Activated naive CD4-positive, alpha-beta T cell treated with anti-CD3 and anti-CD28 coated beads, Interleukin-2, amount 50 U/mL, for 24 hours (primary cell): Measurements from ENCODE around the gene MRPL21.

Experiments
- H3K27ac Mint-ChIP-seq: one replicate; pipeline ENCODE4 v1.8.0; 2021; ENCODE audit warnings: mild to moderate bottlenecking, mixed read lengths
- H3K27me3 Mint-ChIP-seq: one replicate; pipeline ENCODE4 v1.8.0; 2021; ENCODE audit warnings: mixed read lengths
- H3K36me3 Mint-ChIP-seq: one replicate; pipeline ENCODE4 v1.8.0; 2021; ENCODE audit warnings: mixed read lengths
- H3K4me1 Mint-ChIP-seq: one replicate; pipeline ENCODE4 v1.8.0; 2021; ENCODE audit warnings: mixed read lengths
- H3K4me3 Mint-ChIP-seq: one replicate; pipeline ENCODE4 v1.8.0; 2021; ENCODE audit warnings: mild to moderate bottlenecking, mixed read lengths
- H3K9me3 Mint-ChIP-seq: one replicate; pipeline ENCODE4 v1.8.0; 2021; ENCODE audit warnings: mixed read lengths

The MRPL21 gene

DNA sequence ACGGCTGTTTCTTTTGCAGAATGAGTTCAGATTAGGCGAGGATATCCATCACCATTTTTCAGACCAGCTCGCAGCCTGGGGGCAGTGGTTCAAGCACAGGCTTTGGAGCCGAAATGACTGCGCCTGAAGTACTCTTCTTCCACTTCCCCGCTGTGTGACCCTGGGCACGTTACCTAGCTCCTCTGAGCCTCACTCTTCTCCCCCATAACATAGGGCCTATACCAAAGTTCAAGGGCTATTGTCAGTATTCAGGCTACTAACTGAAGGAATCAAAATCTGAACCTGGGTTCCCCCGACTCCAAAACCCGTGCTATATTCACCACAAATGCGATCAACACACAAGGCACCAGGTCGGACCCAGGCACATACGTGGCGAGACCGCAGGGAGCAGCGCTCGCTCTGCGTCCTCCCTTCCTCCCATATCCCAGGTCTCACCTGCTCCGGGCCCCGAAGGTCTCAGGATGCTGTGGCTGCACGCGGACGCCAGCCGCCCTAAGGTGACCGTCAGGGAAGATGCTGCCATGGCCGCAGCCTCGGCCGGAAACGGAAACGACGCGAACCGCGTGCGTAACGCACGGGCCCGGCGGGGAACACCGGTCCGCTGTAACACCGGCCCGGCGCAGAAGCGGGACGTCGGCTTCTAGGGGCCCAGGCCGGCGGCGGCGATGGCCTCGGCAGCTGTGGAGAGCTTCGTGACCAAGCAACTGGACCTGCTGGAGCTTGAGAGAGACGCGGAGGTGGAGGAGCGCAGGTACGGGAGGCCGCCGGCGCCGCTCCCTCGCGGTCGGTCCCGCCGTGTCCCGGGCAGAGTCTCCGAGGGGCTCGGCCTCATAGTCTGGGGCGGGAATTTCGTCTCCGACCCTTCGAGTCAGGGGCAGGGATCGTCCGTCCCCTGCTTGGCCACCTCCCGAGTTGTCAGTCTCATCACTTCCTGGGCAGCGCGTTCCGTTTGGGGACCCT lies at the start of gene MRPL21, which contains the start of gene IGHMBP2:
MRPL21 (minus strand) TSS at position 545 of the 960 bp plus-strand sequence; CDS start at position 523, 22 bp downstream.
IGHMBP2 (plus strand) TSS at position 604 of the 960 bp plus-strand sequence; CDS start at position 666, 62 bp downstream.
- Mint-ChIP-seq H3K27ac (peak within 1 kb of the TSS; percentile 92), H3K4me1 (peaks cover 38% of the 10 kb centered on the region), H3K4me3 (peak within 1 kb of the TSS; percentile 95), H3K27me3 (no peaks in the 10 kb centered on the region), H3K36me3 (peaks cover 8% of the 10 kb centered on the region), H3K9me3 (no peaks in the 10 kb centered on the region)

DNA sequence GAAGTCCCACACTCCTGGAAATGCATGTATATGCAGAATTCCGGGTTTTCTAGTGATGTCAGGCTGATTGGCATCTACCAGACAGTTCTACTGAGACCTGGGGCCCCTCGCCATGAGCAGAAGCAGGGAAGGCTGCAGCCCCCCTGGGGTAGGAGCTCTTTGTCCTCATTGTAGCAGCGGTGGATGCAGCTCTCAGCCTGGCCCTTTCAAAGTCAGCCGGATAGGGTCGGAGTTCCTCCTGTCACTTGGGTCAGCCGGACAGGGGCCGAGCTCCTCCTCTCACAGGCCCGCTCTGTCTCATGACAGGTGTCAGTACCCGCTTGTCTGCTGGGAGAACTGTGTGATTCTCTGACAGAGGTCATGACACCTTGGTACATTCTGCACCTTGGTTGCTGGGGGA lies 47.1 kb upstream of the MRPL21 start:
- Mint-ChIP-seq H3K4me3 (no peak overlapping the region), H3K27me3 (no peaks in the 10 kb centered on the region), H3K36me3 (no peaks in the 10 kb centered on the region), H3K4me1 (no peaks in the 10 kb centered on the region), H3K27ac (no peak overlapping the region), H3K9me3 (no peaks in the 10 kb centered on the region)

DNA sequence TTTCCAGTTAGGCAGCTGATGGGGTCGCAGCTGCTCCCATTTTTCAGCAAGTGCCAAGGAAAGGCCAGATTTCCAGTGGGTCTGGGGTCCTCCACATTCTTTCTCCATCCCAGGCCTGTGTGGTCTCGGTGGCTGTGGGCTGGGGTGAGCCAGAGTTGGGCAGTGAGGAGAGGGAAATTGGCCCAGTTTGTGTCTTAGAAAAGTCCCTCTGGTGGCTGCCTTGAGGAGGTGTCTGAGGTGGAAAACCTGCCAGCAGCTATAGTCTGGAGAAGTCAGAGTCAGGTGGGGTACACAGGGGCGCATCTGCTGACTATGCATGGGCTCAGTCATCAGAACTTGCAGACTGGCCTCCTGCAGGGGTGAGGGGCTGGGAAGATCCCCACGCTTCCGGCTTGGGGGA lies 46.6 kb upstream of the MRPL21 start:
- H3K9me3 Mint-ChIP-seq, result no peaks in the 10 kb centered on the region
- no peaks in the 10 kb centered on the region for H3K36me3 Mint-ChIP-seq
- H3K4me1 Mint-ChIP-seq, result no peaks in the 10 kb centered on the region
- H3K27ac Mint-ChIP-seq, result no peak overlapping the region
- H3K4me3 Mint-ChIP-seq, result no peak overlapping the region
- no peaks in the 10 kb centered on the region for H3K27me3 Mint-ChIP-seq

DNA sequence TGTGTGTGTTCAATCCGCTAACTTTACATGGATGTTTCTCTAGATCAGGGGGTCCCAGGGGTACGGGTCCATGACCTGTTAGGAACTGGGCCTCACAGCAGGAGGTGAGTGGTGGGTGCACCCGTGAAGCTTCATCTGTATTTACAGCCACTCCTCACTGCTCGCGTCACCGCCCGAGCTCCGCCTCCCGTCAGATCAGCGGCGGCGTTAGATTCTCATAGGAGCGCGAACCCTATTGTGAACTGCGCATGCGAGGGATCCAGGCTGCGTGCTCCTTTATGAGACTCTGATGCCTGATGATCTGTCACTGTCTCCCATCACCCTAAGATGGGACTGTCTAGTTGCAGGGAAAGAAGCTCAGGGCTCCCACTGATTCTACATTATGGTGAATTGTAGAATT lies 45.3 kb upstream of the MRPL21 start:
- no peak overlapping the region for H3K27ac Mint-ChIP-seq
- no peak overlapping the region for H3K4me3 Mint-ChIP-seq
- no peaks in the 10 kb centered on the region for H3K36me3 Mint-ChIP-seq
- H3K27me3 Mint-ChIP-seq, result no peaks in the 10 kb centered on the region
- no peaks in the 10 kb centered on the region for H3K9me3 Mint-ChIP-seq
- H3K4me1 Mint-ChIP-seq, result no peaks in the 10 kb centered on the region

DNA sequence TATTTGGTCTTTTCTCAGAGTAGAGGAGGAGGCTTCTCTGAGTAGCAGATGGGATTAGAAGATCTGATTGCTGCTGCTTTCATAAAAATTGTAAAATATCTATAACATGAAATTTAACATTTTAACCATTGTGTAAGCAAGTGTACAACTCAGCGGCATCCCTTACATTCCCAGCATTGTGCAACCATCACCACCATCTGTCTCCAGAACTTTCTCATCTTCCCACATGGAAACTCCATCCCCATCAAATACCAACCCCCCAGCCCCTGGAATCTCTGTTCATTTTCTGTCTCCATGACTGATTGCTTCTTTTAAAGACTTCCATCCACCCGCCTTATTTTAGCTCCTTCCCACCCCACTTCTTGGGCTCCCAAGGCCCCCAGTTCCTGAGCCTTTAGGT lies 44.9 kb upstream of the MRPL21 start:
- Mint-ChIP-seq H3K36me3 (no peaks in the 10 kb centered on the region), H3K4me3 (no peak overlapping the region), H3K27me3 (no peaks in the 10 kb centered on the region), H3K4me1 (no peaks in the 10 kb centered on the region), H3K27ac (no peak overlapping the region), H3K9me3 (no peaks in the 10 kb centered on the region)

DNA sequence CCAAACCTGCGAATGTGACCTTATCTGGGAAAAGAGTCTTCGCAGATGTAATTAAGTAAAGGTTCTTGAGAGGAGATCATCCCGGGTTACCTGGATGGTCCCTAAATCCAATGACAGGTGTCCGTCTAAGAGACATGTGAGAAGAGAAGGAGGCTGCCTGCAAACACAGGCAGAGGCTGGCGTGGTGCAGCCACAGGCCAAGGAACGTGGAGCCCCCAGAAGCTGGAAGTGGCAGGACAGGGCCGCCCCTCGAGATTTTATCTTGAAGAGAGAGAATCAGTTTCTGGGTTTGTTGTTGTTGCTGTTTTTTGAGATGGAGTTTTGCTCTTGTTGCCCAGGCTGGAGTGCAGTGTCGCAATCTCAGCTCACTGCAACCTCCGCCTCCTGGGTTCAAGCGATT lies 43.5 kb upstream of the MRPL21 start:
- H3K27ac Mint-ChIP-seq, result no peak overlapping the region
- H3K4me3 Mint-ChIP-seq, result no peak overlapping the region

DNA sequence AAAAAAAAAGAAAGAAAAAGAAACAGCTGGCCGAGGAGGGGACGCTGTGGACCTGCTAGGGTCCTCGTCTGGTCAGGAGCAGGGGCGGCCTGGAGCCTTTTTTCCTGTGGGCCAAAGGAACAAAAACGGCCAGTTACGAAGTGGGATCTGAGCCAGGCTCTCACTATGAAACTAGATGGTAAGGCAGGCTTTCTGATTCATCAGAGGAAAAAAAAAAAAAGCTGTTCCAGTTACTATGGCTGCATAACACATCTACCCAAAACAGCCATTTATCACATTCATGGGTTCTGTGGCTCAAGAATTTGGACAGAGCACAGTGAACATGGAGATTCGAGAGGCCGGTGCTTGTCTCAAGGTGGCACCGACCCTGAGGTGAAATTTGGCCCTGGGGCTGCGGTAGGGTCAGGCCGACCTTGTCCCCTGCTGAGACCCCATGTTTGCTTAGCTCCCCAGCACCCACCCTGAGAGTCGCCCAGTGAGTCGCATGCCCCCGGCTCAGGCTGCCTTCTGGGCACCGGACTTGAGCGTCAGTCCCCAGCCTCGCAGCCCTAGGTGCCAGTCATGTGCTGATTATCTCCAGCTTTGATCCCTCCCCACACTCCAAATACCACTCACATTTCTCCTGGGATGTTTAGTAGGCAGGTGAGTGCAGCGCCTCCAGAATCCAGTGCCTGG lies 42.9 kb upstream of the MRPL21 start:
- no peaks in the 10 kb centered on the region for H3K4me1 Mint-ChIP-seq
- no peak overlapping the region for H3K27ac Mint-ChIP-seq
- no peaks in the 10 kb centered on the region for H3K27me3 Mint-ChIP-seq
- H3K4me3 Mint-ChIP-seq, result no peak overlapping the region
- no peaks in the 10 kb centered on the region for H3K36me3 Mint-ChIP-seq
- H3K9me3 Mint-ChIP-seq, result no peaks in the 10 kb centered on the region

More for the DNA sequence above, 43.5 kb upstream of the MRPL21 start:
- Mint-ChIP-seq H3K27me3 (no peaks in the 10 kb centered on the region), H3K36me3 (no peaks in the 10 kb centered on the region), H3K4me1 (no peaks in the 10 kb centered on the region), H3K9me3 (no peaks in the 10 kb centered on the region)

DNA sequence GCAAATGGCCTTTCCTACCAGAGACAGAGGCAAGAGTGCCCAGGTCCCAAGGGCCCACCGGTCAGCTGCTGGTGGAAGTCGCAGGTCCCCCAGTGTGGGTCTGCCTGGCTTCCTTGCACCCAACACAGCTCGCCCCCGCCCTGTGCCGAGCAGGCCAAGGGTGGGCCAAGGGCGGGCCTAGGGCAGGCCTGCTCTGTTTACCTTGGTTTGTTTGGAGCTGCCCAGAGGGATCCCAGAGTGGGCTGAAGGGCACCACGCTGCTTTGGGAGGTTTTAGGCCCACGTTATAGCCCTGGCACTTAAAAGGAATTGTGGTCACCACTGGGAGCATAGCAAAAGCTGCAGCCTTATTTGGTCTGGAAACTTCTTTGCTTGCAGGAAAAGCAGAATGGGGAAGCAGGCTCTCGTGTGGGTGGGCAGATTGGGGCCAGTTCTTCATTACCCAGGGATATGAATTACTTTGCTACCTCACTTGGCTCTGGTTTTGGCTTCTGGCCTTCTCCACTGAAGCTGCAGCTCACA lies 39.2 kb upstream of the MRPL21 start:
- Mint-ChIP-seq H3K36me3 (peaks cover 2% of the 10 kb centered on the region), H3K4me1 (no peaks in the 10 kb centered on the region), H3K27ac (no peak overlapping the region), H3K9me3 (no peaks in the 10 kb centered on the region), H3K4me3 (no peak overlapping the region), H3K27me3 (no peaks in the 10 kb centered on the region)

DNA sequence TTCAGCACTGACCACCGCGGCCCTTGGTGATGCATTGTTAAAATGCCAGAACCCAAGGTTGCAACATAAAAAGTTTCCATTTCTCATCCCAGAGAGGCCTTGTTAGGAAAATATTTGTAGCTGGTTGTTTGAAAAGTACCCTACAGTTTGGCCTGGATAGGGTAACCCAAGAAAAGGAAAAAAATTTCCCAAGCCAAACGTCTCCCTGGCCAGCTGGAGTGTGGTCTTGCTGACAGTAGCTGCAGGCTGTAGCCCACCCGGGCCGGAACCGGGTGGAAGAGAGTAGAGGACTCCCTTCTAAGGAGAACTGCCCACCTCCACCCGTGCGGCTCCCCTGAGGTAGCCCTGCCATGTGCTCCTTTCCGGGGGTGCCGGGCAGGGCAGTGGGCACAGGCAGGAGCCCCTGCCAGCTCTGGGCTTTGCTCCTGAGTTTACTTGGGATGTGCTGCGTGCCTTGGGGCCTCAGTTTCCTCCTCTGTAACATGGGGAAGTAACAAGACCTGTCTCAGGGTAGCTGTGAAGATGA lies 38.5 kb upstream of the MRPL21 start:
- peaks cover 2% of the 10 kb centered on the region for H3K36me3 Mint-ChIP-seq
- H3K27me3 Mint-ChIP-seq, result no peaks in the 10 kb centered on the region
- no peaks in the 10 kb centered on the region for H3K9me3 Mint-ChIP-seq
- H3K4me1 Mint-ChIP-seq, result no peaks in the 10 kb centered on the region
- H3K27ac Mint-ChIP-seq, result no peak overlapping the region
- no peak overlapping the region for H3K4me3 Mint-ChIP-seq

DNA sequence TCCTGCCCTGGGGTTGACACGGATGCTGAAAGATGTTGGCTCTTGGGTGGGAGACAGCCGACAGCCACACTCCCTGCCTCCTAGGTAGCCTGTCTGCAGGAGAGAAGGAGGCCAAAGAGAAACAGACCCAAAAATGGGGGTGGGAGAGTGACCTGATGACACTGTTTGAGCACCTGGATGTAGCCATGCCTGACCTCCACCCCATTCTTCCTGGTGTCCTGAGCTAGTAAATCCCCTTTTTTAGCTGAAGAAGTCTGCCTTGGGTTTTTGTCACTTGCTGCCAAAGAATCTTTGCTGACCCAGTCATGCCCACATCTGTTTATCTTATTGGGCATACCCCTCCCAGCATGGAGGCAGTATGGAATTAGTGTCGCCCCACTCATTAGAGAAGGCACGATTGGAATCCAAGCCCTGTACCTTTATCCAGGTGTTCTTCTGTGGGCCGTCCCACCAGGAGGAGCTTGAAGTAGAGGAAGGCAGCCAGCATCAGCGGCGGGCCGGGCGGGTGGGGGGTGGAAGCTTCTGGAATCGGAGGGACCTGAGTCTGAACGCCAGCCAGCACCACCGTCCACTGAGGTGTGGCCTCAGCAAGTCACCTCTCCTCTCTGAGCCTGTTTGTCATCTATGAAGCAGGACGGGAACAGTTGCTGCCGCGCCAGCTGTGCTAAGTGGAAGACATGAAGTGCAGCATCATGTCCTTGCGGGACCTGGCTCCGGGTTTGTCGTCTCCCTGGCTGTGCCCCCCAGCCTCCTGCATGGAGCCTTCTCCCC lies 37.9 kb upstream of the MRPL21 start:
- Mint-ChIP-seq H3K36me3 (peaks cover 2% of the 10 kb centered on the region), H3K27me3 (no peaks in the 10 kb centered on the region), H3K9me3 (no peaks in the 10 kb centered on the region), H3K4me1 (no peaks in the 10 kb centered on the region), H3K4me3 (no peak overlapping the region), H3K27ac (no peak overlapping the region)

DNA sequence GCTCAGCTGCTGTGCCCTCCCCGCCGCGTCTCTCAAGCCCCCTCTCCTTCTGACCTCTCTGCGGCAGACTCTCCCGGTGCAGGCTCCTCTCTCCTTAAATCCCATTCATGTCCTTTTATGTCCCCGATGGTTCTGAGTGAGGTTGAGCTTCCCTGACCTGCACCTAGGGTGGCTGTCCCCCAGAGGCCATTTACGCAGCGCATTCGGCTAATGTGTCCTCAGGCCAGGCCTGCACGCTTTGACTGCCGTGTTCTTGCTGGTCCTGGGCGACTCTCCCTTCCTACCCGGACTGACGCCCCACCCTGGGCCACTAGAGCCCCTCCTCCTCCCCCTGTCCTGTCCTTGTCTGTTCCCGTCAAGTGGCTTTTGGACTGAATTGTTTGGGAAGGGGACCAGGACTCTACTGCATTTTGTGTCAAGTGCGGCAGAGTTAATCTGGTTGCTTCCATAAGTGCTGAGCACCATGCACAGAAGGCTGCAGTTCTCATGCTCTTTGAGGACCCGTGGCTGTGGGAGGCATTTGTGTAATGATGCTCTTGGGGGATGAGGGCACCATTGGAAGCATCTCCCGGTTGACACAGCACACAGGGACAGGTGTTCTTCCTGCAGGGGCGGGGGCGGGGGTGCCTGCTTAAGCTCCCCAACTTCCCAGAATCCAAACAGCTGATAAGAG lies 37.2 kb upstream of the MRPL21 start:
- H3K27ac Mint-ChIP-seq, result no peak overlapping the region
- H3K9me3 Mint-ChIP-seq, result no peaks in the 10 kb centered on the region

DNA sequence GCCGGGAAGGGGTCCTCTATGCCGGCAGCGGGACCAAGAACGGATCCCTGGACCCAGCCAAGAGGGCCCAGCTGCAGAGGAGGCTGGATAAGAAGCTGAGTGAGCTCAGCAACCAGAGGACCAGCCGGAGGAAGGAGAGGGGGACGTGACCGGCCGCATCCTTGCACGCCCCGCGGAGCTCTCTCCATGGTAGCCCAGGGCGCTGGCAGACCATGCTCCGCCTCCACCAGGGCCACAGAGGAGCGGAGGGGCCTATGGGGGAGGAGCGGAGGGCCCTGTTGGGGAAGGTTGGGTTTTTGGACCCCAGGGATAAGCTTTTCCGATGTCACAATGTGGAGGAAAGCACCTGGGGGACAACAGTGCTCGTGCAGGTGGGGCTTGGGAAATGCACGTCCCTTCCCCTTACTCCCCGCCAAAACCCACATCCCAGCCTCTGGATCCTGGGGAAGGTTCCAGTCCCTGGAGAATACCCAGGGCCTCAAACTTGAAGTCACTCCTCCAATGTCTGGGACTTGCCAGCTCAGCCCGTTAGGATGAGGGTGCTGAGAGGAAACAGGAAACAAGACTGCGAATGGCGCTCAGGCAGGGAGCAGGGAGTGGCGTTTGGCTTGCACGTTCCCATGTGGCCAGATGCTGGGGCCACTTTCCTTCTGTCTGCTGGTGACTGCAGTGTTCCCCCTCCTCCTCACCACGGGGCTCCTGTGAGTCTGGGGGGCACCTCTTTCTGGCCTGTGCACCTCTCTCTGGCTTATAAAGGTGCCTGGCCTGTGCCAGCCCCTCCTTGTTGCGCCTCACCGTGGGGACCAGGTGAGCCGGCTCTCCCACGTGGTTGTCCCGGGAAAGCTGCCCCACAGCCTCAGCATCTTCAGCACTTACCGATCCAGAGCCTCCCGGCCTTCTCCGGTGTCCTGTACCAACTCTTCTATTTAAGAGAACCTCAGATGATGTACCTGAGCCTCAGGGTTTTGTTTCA lies 36.2 kb upstream of the MRPL21 start:
- Mint-ChIP-seq H3K4me1 (no peaks in the 10 kb centered on the region), H3K27ac (no peak overlapping the region), H3K4me3 (no peak overlapping the region), H3K9me3 (no peaks in the 10 kb centered on the region), H3K27me3 (no peaks in the 10 kb centered on the region), H3K36me3 (peaks cover 2% of the 10 kb centered on the region)

More for the DNA sequence above, 37.2 kb upstream of the MRPL21 start:
- Mint-ChIP-seq H3K4me3 (no peak overlapping the region), H3K4me1 (no peaks in the 10 kb centered on the region), H3K27me3 (no peaks in the 10 kb centered on the region), H3K36me3 (peaks cover 2% of the 10 kb centered on the region)

DNA sequence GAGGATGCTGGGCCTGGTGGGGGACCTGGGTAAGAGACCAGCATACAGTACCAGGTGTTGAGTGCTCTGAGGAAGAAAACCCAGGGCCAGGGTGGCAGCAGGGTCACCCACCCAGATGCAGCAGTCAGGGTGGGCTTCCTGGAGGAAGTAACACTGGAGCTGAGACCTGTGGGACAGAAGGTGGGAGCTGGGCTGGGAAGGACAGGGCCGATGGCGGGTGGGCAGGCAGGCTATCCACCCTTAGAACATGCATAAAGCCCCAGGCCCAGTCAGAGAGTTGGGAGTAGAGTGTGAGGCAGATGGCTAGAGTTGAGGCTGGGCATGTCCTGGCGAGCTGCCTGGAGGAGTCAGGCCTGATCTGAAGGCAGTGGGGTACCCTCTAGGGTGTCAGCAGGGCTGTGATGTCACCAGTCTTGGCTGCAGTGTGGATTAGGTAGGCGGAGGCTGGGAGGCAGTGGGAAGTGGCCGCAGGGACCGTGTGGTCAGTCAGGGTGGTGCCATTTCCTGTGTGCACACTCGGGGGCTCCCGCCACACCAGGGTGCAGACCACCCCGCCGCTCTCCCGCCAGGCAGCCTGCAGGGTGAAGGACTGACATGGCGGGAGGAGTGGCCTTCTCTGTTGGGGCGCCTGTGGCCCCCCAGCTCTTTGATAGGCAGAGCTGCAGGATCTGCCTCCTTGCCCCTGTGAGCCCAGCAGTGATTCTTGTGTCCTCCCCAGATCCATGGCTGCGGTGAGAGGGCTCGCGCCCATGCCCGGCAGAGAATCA lies 35.4 kb upstream of the MRPL21 start:
- no peaks in the 10 kb centered on the region for H3K27me3 Mint-ChIP-seq
- no peak overlapping the region for H3K4me3 Mint-ChIP-seq
- H3K36me3 Mint-ChIP-seq, result peaks cover 2% of the 10 kb centered on the region
- no peak overlapping the region for H3K27ac Mint-ChIP-seq
- H3K4me1 Mint-ChIP-seq, result no peaks in the 10 kb centered on the region
- no peaks in the 10 kb centered on the region for H3K9me3 Mint-ChIP-seq
